ENCODE results near the gene CLN3. TPM values are rescaled to one million over a fixed set of nuclear protein-coding genes. Genes with fewer than 3 reads are reported as not detected.

The CLN3 gene
- total and polyA plus RNA-seq, 2 of the 13 experiments (the other 11 are each of a cell fraction or from before 2014, with no cell fraction given) = 23.4 to 46.8 TPM

DNA sequence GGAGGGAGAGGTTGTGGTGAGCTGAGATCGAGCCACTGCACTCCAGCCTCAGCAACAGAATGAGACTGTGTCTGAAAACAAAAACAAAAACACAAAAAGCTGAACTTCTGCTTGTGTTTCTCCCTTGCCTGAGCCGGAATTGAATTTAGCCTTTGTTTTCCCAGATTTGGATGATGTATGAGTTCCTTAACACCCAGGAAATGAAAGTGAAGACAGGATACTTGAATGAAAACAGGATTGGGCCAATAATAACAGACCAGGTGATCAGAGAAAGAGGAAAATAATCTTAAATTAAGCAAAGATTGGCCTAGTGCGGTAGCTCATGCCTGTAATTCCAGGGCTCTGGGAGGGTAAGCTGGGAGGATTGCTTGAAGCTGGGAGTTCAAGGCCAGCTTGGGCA lies 48.5 kb upstream of the CLN3 start:
- Histone ChIP-seq H4K20me1 (ENCODE audit: insufficient read depth, low read length) (no peaks in the 10 kb centered on the region), H3K9ac (ENCODE audit: insufficient read depth, low read depth, low read length) (no peak overlapping the region), H2AFZ (ENCODE audit: low read length) (no peak overlapping the region), H3K36me3 (replicated peaks in 1 of 2; ENCODE audit: control insufficient read depth in 1 of 2, insufficient read depth in 2 of 2, low read length in 2 of 2) (peaks cover 0 to 3% of the 10 kb centered on the region in 2 experiments; a peak in 1 of 5 replicates), H3K4me2 (ENCODE audit: low read depth, low read length) (no peak overlapping the region), H3K79me2 (ENCODE audit: insufficient read depth, low read length) (peaks cover 12% of the 10 kb centered on the region), H3K27me3 (ENCODE audit: control insufficient read depth in 1 of 2, insufficient read depth in 2 of 2, low read length in 2 of 2) (no peaks in the 10 kb centered on the region), H3K9me3 (ENCODE audit: low read length) (no peaks in the 10 kb centered on the region), H3K4me3 (replicated peaks in 1 of 3; ENCODE audit: insufficient read depth in 1 of 3, low read depth in 2 of 3, low read length in 3 of 3) (no peak overlapping the region), H3K27ac (ENCODE audit: extremely low read length, insufficient read depth, low read length) (no peak overlapping the region), H3K4me1 (ENCODE audit: insufficient read depth, low read length) (peaks cover 78% of the 10 kb centered on the region)
- ChIA-PET CTCF (ENCODE audit: low intra/inter-chr PET ratio, low total read pairs) (no interaction called here), POLR2A (interaction anchor here (1.0 to 3.7 kb wide), 9 partner anchors 8 to 69 kb away, joined by 3 to 19 read pairs (median 7); partner anchors contain the start of genes CLN3, SGF29, SULT1A1 and SULT1A2)
- DNase-seq (ENCODE audit: low spot score) (no peak), FAIRE-seq (no peak), ATAC-seq (no peak)
- BruUV-seq (replicated peaks) = no TSS peak
- intact Hi-C loops (cut with micrococcal nuclease; ENCODE audit: unreplicated experiment) = loop anchor here (10.0 kb wide), 1 partner anchor 74 kb away; the partner anchor contains the start of gene SULT1A1
- 75% methylated on average over 3 of the region's 3 CpGs for WGBS (ENCODE audit: low lambda C conversion rate)
- in situ Hi-C loops (cut with HindIII; ENCODE audit: extremely low pct_ligation_motif_present, low pct_unique_long_range_greater_than_20kb) = no loop called here
- TF ChIP-seq MEIS1 (CRISPR knock-in tag; IDR thresholded peaks at IDR 0.05; ENCODE audit: borderline replicate concordance) = no peak
- 0 out of 2 replicates have a peak, but pooled peaks have one; percentile 34 for TF ChIP-seq CCDC6 (CRISPR knock-in tag; IDR thresholded peaks at IDR 0.05)
- no peak for TF ChIP-seq ZBTB21 (CRISPR knock-in tag; IDR thresholded peaks at IDR 0.05)
- TF ChIP-seq ZSCAN25 (CRISPR knock-in tag; IDR thresholded peaks at IDR 0.05) = no peak
- no peak for TF ChIP-seq BCL6 (CRISPR knock-in tag; IDR thresholded peaks at IDR 0.05)
- TF ChIP-seq ZNF766 (CRISPR knock-in tag; IDR thresholded peaks at IDR 0.05; ENCODE audit: borderline replicate concordance) = 0 out of 2 replicates have a peak, but pooled peaks have one; percentile 11
- TF ChIP-seq KDM6A (CRISPR knock-in tag; IDR thresholded peaks at IDR 0.05; ENCODE audit: low read depth) = no peak
- 0 out of 2 replicates have a peak, but pooled peaks have one; percentile 15 for TF ChIP-seq ZNF256 (CRISPR knock-in tag; conservative IDR thresholded peaks at IDR 0.05)
- 0 out of 2 replicates have a peak, but pooled peaks have one; percentile 5 for TF ChIP-seq HOXA5 (CRISPR knock-in tag; IDR thresholded peaks at IDR 0.05)
- TF ChIP-seq BRCA1 (CRISPR knock-in tag; IDR thresholded peaks at IDR 0.05) = 0 out of 2 replicates have a peak, but pooled peaks have one; percentile 25
- no peak for TF ChIP-seq ZKSCAN5 (CRISPR knock-in tag; IDR thresholded peaks at IDR 0.05)
- TF ChIP-seq, protein P1, sequence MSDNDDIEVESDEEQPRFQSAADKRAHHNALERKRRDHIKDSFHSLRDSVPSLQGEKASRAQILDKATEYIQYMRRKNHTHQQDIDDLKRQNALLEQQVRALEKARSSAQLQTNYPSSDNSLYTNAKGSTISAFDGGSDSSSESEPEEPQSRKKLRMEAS (IDR thresholded peaks at IDR 0.05) = no peak
- 0 out of 2 replicates have a peak, but pooled peaks have one; percentile 5 for TF ChIP-seq ZNF543 (CRISPR knock-in tag; IDR thresholded peaks at IDR 0.05)
- TF ChIP-seq, protein P2, sequence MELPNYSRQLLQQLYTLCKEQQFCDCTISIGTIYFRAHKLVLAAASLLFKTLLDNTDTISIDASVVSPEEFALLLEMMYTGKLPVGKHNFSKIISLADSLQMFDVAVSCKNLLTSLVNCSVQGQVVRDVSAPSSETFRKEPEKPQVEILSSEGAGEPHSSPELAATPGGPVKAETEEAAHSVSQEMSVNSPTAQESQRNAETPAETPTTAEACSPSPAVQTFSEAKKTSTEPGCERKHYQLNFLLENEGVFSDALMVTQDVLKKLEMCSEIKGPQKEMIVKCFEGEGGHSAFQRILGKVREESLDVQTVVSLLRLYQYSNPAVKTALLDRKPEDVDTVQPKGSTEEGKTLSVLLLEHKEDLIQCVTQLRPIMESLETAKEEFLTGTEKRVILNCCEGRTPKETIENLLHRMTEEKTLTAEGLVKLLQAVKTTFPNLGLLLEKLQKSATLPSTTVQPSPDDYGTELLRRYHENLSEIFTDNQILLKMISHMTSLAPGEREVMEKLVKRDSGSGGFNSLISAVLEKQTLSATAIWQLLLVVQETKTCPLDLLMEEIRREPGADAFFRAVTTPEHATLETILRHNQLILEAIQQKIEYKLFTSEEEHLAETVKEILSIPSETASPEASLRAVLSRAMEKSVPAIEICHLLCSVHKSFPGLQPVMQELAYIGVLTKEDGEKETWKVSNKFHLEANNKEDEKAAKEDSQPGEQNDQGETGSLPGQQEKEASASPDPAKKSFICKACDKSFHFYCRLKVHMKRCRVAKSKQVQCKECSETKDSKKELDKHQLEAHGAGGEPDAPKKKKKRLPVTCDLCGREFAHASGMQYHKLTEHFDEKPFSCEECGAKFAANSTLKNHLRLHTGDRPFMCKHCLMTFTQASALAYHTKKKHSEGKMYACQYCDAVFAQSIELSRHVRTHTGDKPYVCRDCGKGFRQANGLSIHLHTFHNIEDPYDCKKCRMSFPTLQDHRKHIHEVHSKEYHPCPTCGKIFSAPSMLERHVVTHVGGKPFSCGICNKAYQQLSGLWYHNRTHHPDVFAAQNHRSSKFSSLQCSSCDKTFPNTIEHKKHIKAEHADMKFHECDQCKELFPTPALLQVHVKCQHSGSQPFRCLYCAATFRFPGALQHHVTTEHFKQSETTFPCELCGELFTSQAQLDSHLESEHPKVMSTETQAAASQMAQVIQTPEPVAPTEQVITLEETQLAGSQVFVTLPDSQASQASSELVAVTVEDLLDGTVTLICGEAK (IDR thresholded peaks at IDR 0.05) = no peak
- TF ChIP-seq, protein P2 (CRISPR knock-in tag; IDR thresholded peaks at IDR 0.05) = no peak
- no peak for TF ChIP-seq ZNF343 (CRISPR knock-in tag; IDR thresholded peaks at IDR 0.05)
- TF ChIP-seq EHMT2 (IDR thresholded peaks at IDR 0.05; ENCODE audit: borderline replicate concordance, low read depth, low read length) = 0 out of 2 replicates have a peak, but pooled peaks have one; percentile 18
- TF ChIP-seq ZSCAN30 (CRISPR knock-in tag; IDR thresholded peaks at IDR 0.05) = no peak
- TF ChIP-seq ZNF629 (CRISPR knock-in tag; conservative IDR thresholded peaks at IDR 0.05) = no peak

Measured in HepG2 (cell line).